OCI-M1 (cell line): ENCODE measurements around the gene TMEM59L.

Experiments
- DNase-seq: peaks from one replicate; lab custom pipeline; 2025; lab: John Stamatoyannopoulos, UW

Gene TMEM59L

GRCh38 chr19:18608805-18609716 is 3.6 kb upstream of the TMEM59L start:
- no peak for DNase-seq

- no peak for DNase-seq
Measured at GRCh38 chr19:18609717-18610051, 3.0 kb upstream of the TMEM59L start.

GRCh38 chr19:18610245-18610555 is 2.5 kb upstream of the TMEM59L start:
- no peak for DNase-seq

DNA sequence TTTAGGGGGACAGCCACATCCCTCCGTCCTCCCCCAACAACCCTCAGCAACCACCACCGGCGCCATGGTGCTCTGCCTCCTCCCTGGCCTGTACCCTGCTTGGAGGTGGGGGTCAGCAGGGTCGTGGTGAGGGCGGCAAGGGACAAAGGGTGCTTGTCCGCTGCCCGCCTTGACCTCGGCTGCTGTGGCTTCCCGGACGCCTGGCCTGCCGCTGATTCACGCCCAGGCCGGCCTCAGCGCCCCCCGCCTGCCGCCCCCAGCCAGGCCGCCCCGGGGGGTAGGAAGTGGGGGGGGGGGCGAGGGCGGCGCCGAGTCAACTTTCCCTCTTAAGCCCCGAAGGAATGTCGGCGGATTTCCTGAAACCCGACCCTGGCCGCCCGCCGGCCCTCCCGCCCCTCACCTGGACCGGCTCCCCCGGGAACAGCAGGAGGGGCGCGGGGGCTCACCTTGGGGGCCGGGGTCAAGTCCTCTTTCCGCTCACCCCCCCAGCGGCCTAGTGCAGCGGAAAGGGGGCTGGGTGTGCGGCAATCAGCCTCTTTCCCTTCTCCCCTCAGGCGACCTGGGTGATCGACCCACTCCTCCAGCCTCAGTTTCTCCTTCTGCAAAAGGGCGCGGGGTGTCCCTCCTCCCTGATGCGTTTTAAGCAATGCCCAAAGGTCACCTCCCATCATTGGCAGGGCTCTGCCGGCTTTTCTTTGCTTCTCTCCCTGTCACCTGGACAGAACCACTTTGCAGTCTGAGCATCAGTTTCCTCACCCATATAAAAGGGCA is 1.9 kb upstream of the TMEM59L start:
- DNase-seq = no peak

DNA sequence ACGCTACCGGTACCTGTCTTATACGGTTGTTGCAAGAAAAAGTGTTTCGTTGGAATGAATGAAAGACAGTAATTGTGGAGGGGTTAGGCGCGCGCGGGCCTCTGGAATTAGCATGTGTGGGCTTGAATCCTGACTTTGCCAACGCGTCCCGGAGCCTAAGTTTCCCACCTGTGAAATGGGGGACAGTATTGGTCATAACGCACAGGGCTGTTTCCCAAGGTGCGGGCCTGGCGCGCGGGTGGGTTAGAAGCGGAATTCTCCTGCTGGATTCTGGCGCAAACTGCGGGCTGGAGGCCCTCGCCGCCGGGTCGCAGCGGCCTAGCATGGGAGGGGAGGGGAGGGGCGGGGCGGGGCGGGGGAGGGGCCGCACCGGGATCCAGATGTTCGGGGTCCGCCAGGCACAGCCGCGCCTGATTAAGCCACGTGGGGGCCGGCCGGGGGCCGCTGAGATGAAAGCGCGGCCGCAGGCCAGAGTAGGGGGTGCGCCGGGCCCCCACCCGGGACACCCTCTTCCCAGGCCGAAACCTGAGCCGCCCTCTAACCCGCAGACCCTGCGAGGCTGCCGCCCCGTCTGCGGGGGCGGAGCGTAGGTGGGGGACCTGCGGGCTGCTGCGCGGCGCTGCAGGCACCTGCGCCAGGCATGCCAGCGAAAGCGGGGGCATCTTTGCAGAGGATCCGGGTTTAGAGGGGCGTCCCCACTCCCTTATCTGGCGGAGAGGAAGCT is 1.2 kb upstream of the TMEM59L start:
- no peak for DNase-seq

DNA sequence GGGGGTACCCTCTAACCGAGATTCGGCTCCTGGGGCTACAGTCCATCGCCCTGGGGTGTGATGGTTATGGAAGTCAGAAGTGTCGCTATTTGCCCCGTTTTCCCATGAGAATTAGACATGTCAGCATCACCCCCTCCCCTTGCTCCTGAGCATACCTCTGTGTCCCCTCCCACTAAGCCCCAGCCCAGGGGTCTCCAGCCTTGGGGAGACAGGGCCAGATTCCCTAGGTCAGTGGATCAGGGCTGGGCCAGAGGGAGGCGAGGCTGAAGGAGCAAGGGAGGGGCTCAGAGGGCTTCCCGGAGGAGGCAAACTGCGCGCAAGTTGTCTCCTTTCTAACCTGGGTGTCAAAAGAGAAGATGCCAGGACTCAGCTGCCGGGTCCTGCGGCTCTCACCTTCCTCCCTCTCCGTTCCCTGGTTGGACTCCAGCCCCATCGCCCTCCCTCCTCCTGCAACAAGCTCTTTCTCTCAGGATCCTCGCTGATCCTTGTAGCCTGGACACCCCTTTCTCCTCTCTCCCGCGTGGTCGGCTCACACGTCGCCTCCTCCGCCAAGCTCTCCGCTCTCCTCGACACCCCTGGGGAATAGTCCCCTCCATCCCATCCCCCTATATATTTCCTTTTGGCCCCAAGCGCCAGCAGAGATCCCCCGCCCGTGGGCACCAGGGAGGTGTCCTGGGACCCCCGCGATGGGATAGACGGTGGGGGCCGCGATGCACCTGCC is 459 bp upstream of the TMEM59L start:
- no peak for DNase-seq

GRCh38 chr19:18613589-18614234 is 1.0 kb downstream of the TMEM59L start:
- DNase-seq = no peak

DNA sequence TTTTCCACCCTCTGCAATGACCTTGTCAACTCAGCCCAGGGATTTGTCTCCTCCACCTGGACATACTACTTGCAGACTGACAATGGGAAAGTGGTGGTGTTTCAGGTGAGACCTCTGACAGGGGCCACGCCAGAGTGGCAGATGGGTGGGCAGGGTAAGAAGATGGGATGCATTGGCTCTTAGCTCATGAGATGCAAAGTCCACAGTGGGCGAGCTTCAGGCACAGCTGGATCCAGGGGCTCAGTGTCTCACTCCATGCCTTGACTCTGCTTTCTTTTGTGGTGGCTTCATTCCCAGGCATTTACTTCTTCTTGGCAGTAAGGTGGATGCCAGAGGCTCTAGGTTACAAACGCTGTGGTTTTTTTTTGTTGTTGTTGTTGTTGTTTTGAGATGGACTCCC is 3.4 kb downstream of the TMEM59L start:
- DNase-seq = no peak

GRCh38 chr19:18617562-18617961 is 4.9 kb downstream of the TMEM59L start:
- no peak for DNase-seq

GRCh38 chr19:18618236-18618635 is 5.6 kb downstream of the TMEM59L start:
- no peak for DNase-seq

DNA sequence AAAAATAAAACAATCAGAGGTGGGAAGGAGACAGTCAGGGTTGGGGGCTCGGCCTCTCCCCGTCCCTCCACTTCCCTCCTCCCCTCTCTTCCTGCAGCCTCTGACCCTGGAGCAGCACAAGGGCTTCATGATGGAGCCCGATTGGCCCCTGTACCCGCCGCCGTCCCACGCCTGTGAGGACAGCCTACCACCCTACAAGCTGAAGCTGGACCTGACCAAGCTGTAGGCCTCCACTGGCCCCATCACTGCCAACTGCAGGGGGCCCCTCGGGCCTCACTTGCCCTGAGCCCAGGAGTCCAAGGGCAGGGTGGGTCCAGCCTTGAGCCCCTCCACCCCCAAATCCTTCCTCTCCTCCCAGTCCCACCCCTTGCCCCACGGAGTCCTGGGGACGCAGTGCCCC is 7.6 kb downstream of the TMEM59L start:
- DNase-seq = no peak

DNA sequence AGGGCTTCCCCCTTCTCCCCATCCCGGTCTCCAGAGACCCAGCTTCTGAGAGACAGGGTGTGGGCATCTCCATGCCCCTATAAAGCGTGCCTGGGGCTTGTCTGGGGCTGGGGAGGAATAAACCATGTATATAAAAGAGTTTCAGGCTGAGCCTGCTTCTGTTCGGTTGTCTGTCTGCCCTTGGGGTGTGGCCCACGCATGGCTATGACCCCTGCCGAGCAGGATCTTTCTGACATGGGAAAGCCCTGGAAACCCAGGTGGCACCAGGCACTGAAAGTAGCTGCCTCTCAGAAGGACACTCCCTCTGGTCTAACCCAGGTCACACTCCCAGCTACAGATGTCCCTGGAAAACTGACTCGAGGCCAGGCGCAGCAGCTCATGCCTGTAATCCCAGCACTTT is 8.2 kb downstream of the TMEM59L start:
- DNase-seq = no peak

- DNase-seq = no peak
Measured at GRCh38 chr19:18626906-18627305, 14.2 kb downstream of the TMEM59L start.

- no peak for DNase-seq
Measured at GRCh38 chr19:18629166-18630088, 16.8 kb downstream of the TMEM59L start.

GRCh38 chr19:18633321-18633720 is 20.7 kb downstream of the TMEM59L start:
- DNase-seq = no peak

- DNase-seq = no peak
Measured at GRCh38 chr19:18634612-18635297, 22.1 kb downstream of the TMEM59L start.

DNA sequence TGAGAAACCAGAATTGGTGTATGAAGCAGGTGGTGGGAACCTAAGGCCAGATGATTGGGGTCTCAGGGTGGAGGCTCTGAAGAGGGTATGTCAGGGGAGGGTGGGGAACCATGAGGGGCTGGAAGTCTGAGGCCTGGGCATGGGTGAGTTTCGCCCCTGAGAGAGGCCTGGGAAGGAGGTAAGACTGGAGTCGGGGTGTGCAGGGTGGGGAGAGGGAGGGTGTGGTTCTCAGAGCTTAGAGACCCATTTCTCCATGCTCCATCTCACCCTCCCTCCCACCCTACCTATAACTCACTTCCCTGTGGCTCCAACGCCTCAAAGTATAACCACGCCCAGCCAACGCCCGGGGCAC is 23.1 kb downstream of the TMEM59L start:
- DNase-seq = no peak

GRCh38 chr19:18636183-18636968 is 23.7 kb downstream of the TMEM59L start:
- peak; percentile 98 for DNase-seq

GRCh38 chr19:18636969-18637629 is 24.4 kb downstream of the TMEM59L start, which contains the start of gene KLHL26:
TSS of gene KLHL26 (plus strand) at chr19:18637028. CDS start at chr19:18637055, 27 bp downstream.
- no peak for DNase-seq
